BLaER1 treated with 17β-estradiol and CSF1 and Interleukin-3, amounts not matched to agents 10 nM and 100 nM (cell line): ENCODE measurements around the gene LKAAEAR1.

Source experiments
- H3K27ac ChIP-seq, 11 experiments: shearing (Covaris generic); formaldehyde crosslinking; 2 replicates each; pipeline ENCODE4 v1.8.1; 2022
- H3K27me3 ChIP-seq, 11 experiments: shearing (Covaris generic); formaldehyde crosslinking; 2 replicates each; pipeline ENCODE4 v1.8.1; 2022
- H3K36me3 ChIP-seq, 11 experiments: shearing (Covaris generic); formaldehyde crosslinking; 2 replicates each; pipeline ENCODE4 v1.8.1; 2022
- H3K4me1 ChIP-seq, 10 experiments: shearing (Covaris generic); formaldehyde crosslinking; 2 replicates each; pipeline ENCODE4 v1.8.1; 2022
- H3K4me2 ChIP-seq, 11 experiments: shearing (Covaris generic); formaldehyde crosslinking; 2 replicates each; pipeline ENCODE4 v1.8.1; 2022
- H3K4me3 ChIP-seq, 10 experiments: shearing (Covaris generic); formaldehyde crosslinking; 2 replicates each; pipeline ENCODE4 v1.8.1; 2022
- H3K9ac ChIP-seq, 11 experiments: shearing (Covaris generic); formaldehyde crosslinking; 2 replicates each; pipeline ENCODE4 v1.8.1; 2022
- H3K9me3 ChIP-seq, 11 experiments: shearing (Covaris generic); formaldehyde crosslinking; replicated peaks in 1 of 11; 2 replicates each; pipeline ENCODE4 v1.8.1; 2022
- H4K20me1 ChIP-seq, 11 experiments: shearing (Covaris generic); formaldehyde crosslinking; 2 replicates each; pipeline ENCODE4 v1.8.1; 2022
- Cebpa-rat ChIP-seq, 11 experiments: shearing (Covaris generic); IDR thresholded peaks; 2 replicates each; pipeline ENCODE4 v1.8.1; 2022

The LKAAEAR1 gene

DNA sequence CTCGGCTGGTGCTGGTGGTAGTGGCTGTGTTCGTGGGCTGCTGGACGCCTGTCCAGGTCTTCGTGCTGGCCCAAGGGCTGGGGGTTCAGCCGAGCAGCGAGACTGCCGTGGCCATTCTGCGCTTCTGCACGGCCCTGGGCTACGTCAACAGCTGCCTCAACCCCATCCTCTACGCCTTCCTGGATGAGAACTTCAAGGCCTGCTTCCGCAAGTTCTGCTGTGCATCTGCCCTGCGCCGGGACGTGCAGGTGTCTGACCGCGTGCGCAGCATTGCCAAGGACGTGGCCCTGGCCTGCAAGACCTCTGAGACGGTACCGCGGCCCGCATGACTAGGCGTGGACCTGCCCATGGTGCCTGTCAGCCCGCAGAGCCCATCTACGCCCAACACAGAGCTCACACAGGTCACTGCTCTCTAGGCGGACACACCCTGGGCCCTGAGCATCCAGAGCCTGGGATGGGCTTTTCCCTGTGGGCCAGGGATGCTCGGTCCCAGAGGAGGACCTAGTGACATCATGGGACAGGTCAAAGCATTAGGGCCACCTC lies 14.3 kb upstream of the LKAAEAR1 start:
- H3K4me3 ChIP-seq: no peak overlapping the region
- no peaks in the 10 kb centered on the region for H3K9me3 ChIP-seq
- TF ChIP-seq Cebpa-rat (IDR thresholded peaks at IDR 0.05): no peak
- peaks cover 0 to 45% (median 13%) of the 10 kb centered on the region in 11 experiments; a peak in 13 of 22 replicates for H4K20me1 ChIP-seq
- H3K4me1 ChIP-seq: peaks cover 4 to 47% (median 39%) of the 10 kb centered on the region in 10 experiments; a peak in 18 of 20 replicates
- H3K9ac ChIP-seq: no peak overlapping the region
- H3K27me3 ChIP-seq: peaks cover 29 to 39% (median 34%) of the 10 kb centered on the region in 11 experiments
- no peak overlapping the region for H3K4me2 ChIP-seq
- no peak overlapping the region for H3K27ac ChIP-seq
- H3K36me3 ChIP-seq: peaks cover 0 to 30% (median 0%) of the 10 kb centered on the region in 11 experiments; a peak in 10 of 22 replicates

- no peak for TF ChIP-seq Cebpa-rat (IDR thresholded peaks at IDR 0.05)
- peaks cover 0 to 30% (median 0%) of the 10 kb centered on the region in 11 experiments; a peak in 10 of 22 replicates for H3K36me3 ChIP-seq
- no peak overlapping the region for H3K9ac ChIP-seq
- H3K4me3 ChIP-seq: no peak overlapping the region
- H3K9me3 ChIP-seq: no peaks in the 10 kb centered on the region
- H3K27ac ChIP-seq: no peak overlapping the region
- H3K4me2 ChIP-seq: no peak overlapping the region
- peaks cover 0 to 35% (median 26%) of the 10 kb centered on the region in 10 experiments; a peak in 18 of 20 replicates for H3K4me1 ChIP-seq
- peaks cover 9 to 19% (median 14%) of the 10 kb centered on the region in 11 experiments for H3K27me3 ChIP-seq
- peaks cover 5 to 45% (median 13%) of the 10 kb centered on the region in 11 experiments; a peak in 16 of 22 replicates for H4K20me1 ChIP-seq
These were observed 12.3 kb upstream of the LKAAEAR1 start for GRCh38 chr20:64096535-64096934.

- Histone ChIP-seq H3K36me3 (peaks cover 0 to 30% (median 0%) of the 10 kb centered on the region in 11 experiments; a peak in 10 of 22 replicates), H3K4me1 (peaks cover 0 to 29% (median 20%) of the 10 kb centered on the region in 10 experiments; a peak in 16 of 20 replicates), H3K4me3 (no peak overlapping the region), H4K20me1 (peaks cover 5 to 43% (median 11%) of the 10 kb centered on the region in 11 experiments; a peak in 14 of 22 replicates), H3K9ac (no peak overlapping the region), H3K4me2 (no peak overlapping the region), H3K9me3 (no peaks in the 10 kb centered on the region), H3K27ac (no peak overlapping the region), H3K27me3 (peaks cover 3 to 13% (median 8%) of the 10 kb centered on the region in 11 experiments; a peak in 18 of 22 replicates)
- no peak for TF ChIP-seq Cebpa-rat (IDR thresholded peaks at IDR 0.05)
These were observed 11.7 kb upstream of the LKAAEAR1 start for GRCh38 chr20:64095927-64096326.

DNA sequence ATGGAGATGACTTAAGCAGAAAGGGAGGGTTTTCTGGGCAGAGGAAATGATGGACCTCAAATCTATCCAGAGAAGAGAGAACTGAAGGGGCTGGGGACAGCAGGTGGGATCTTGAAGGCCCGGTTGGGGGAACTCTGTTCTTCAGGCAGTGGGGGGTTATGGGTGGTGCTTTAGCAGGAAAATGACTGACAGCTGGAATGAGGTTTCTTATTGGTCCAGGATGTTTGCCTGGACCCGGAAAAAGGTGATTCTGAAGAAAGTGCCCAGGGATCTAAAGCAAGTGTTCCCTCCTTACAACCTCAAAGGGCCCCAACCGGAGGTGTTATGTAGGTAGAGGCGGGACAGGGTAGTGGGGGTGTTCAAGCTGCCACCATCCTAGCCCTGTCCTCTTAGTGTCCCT lies 11.3 kb upstream of the LKAAEAR1 start:
- Histone ChIP-seq H3K27ac (no peak overlapping the region), H3K36me3 (peaks cover 0 to 30% (median 0%) of the 10 kb centered on the region in 11 experiments; a peak in 10 of 22 replicates), H3K4me2 (no peak overlapping the region), H3K4me3 (no peak overlapping the region), H3K9ac (no peak overlapping the region), H4K20me1 (peaks cover 0 to 41% (median 10%) of the 10 kb centered on the region in 11 experiments; a peak in 13 of 22 replicates), H3K9me3 (no peaks in the 10 kb centered on the region), H3K4me1 (peaks cover 0 to 24% (median 16%) of the 10 kb centered on the region in 10 experiments; a peak in 16 of 20 replicates), H3K27me3 (peaks cover 0 to 8% (median 4%) of the 10 kb centered on the region in 11 experiments; a peak in 13 of 22 replicates)
- no peak for TF ChIP-seq Cebpa-rat (IDR thresholded peaks at IDR 0.05)

DNA sequence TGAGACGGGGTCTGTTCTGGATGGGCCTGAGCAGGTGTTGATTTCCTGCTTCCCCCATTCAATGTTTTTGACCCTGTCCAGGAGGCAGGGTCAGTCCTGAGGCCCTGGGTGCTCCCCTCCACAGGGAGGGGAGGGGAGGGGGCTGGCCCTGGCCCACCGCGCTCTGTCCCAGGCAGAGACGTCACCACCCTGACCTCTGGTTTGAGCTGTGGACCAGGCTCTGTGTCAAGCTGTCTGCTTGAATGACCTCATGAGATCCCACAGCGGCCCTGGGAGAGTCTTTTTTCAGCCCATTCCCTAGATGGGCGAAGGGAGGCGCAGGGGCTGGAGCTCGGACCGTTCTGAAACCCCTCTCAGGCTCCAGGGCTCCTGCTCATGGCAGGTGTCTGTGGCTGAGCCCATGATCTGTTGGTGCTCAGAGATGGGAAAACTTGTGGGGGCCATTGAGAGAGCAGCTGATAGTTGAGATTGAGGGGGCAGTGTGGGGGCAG lies 8.9 kb upstream of the LKAAEAR1 start:
- no peak overlapping the region for H3K4me3 ChIP-seq
- H3K27me3 ChIP-seq: peaks cover 5 to 17% (median 8%) of the 10 kb centered on the region in 11 experiments; a peak in 16 of 22 replicates
- H3K9ac ChIP-seq: no peak overlapping the region
- peaks cover 1 to 4% (median 3%) of the 10 kb centered on the region in 11 experiments for H3K9me3 ChIP-seq
- H3K4me2 ChIP-seq: peak overlapping the region in 1 of 11 experiments; percentile 23; a peak in 1 of 22 replicates
- no peak overlapping the region for H3K27ac ChIP-seq
- H4K20me1 ChIP-seq: peaks cover 0 to 41% (median 19%) of the 10 kb centered on the region in 11 experiments; a peak in 15 of 22 replicates
- TF ChIP-seq Cebpa-rat (IDR thresholded peaks at IDR 0.05): no peak
- peaks cover 0 to 14% (median 0%) of the 10 kb centered on the region in 11 experiments; a peak in 7 of 22 replicates for H3K36me3 ChIP-seq
- peaks cover 0 to 9% (median 2%) of the 10 kb centered on the region in 10 experiments; a peak in 3 of 20 replicates for H3K4me1 ChIP-seq

DNA sequence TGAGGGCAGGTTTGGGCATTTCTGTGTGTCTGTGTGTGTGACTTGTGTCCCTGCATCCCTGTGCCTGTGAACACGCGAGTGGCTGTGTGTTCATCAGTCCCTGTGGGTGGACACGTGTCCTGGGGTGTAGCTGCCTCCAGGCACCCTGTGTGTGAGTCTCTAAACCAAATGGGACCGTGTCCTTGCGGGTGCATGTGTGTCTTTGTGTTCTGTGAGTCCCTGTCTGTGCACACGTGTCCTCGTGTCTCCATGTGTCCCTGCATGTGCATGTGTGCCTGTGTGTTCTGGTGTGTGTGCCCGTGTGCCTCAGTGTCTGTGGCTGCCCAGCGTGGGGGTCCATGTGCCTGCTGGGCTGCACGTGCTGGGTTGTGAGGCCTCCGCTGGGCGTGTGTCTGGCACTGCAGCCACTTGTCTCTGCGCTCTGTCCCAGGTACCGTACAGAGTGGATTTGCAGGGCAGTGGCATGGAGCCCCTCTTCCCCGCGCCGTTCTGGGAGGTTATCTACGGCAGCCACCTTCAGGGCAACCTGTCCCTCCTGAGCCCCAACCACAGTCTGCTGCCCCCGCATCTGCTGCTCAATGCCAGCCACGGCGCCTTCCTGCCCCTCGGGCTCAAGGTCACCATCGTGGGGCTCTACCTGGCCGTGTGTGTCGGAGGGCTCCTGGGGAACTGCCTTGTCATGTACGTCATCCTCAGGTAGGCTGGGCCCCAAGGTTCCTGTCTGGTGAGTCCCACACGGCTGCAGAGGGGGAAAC lies 8.2 kb upstream of the LKAAEAR1 start:
- H3K4me2 ChIP-seq: peak overlapping the region in 5 of 11 experiments; percentile 3 to 29 (median 18); a peak in 6 of 22 replicates
- peaks cover 0 to 41% (median 19%) of the 10 kb centered on the region in 11 experiments; a peak in 15 of 22 replicates for H4K20me1 ChIP-seq
- H3K9ac ChIP-seq: no peak overlapping the region
- no peak overlapping the region for H3K27ac ChIP-seq
- TF ChIP-seq Cebpa-rat (IDR thresholded peaks at IDR 0.05): no peak
- no peak overlapping the region for H3K4me3 ChIP-seq
- H3K27me3 ChIP-seq: peaks cover 5 to 21% (median 9%) of the 10 kb centered on the region in 11 experiments; a peak in 16 of 22 replicates
- peaks cover 8 to 11% (median 9%) of the 10 kb centered on the region in 11 experiments for H3K9me3 ChIP-seq
- peaks cover 0 to 9% (median 0%) of the 10 kb centered on the region in 11 experiments; a peak in 4 of 22 replicates for H3K36me3 ChIP-seq
- H3K4me1 ChIP-seq: peaks cover 0 to 9% (median 2%) of the 10 kb centered on the region in 10 experiments; a peak in 3 of 20 replicates

DNA sequence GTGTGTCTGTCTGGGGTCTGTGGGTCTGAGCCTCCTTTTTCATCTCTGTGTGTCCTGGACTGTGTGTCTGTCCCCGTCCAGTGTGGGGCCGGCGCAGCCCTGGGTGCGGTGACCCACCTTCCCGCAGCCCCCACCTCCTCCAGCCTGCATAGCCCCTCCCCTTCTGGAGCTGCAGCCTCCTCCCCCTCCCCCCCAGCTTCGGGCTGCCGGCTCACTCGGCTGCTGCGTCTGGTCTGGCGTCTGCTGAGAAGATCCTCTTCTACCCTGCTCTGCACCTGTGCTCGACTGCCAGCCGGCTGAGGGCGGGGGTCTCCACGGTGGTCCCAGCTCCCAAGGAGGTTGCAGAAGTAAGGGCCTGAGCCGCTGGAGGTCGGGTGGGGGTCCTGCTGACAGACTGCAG lies 7.6 kb upstream of the LKAAEAR1 start:
- H3K4me1 ChIP-seq: peaks cover 0 to 9% (median 2%) of the 10 kb centered on the region in 10 experiments; a peak in 3 of 20 replicates
- TF ChIP-seq Cebpa-rat (IDR thresholded peaks at IDR 0.05): no peak
- H4K20me1 ChIP-seq: peaks cover 0 to 41% (median 19%) of the 10 kb centered on the region in 11 experiments; a peak in 15 of 22 replicates
- no peak overlapping the region for H3K4me3 ChIP-seq
- H3K9me3 ChIP-seq: peaks cover 11 to 15% (median 14%) of the 10 kb centered on the region in 11 experiments
- H3K27ac ChIP-seq: no peak overlapping the region
- H3K4me2 ChIP-seq: peak overlapping the region in 2 of 11 experiments; percentile 23 to 29; a peak in 2 of 22 replicates
- H3K36me3 ChIP-seq: peaks cover 0 to 7% (median 0%) of the 10 kb centered on the region in 11 experiments; a peak in 3 of 22 replicates
- no peak overlapping the region for H3K9ac ChIP-seq
- peaks cover 5 to 23% (median 9%) of the 10 kb centered on the region in 11 experiments; a peak in 16 of 22 replicates for H3K27me3 ChIP-seq

GRCh38 chr20:64091340-64091739 lies 7.1 kb upstream of the LKAAEAR1 start:
- no peak overlapping the region for H3K4me3 ChIP-seq
- H3K27ac ChIP-seq: no peak overlapping the region
- TF ChIP-seq Cebpa-rat (IDR thresholded peaks at IDR 0.05): no peak
- H3K27me3 ChIP-seq: peaks cover 6 to 25% (median 13%) of the 10 kb centered on the region in 11 experiments; a peak in 19 of 22 replicates
- H3K9me3 ChIP-seq: peaks cover 14 to 19% (median 18%) of the 10 kb centered on the region in 11 experiments
- no peak overlapping the region for H3K4me2 ChIP-seq
- peaks cover 0 to 41% (median 19%) of the 10 kb centered on the region in 11 experiments; a peak in 15 of 22 replicates for H4K20me1 ChIP-seq
- H3K36me3 ChIP-seq: peaks cover 0 to 5% (median 0%) of the 10 kb centered on the region in 11 experiments; a peak in 3 of 22 replicates
- peaks cover 0 to 9% (median 2%) of the 10 kb centered on the region in 10 experiments; a peak in 3 of 20 replicates for H3K4me1 ChIP-seq
- no peak overlapping the region for H3K9ac ChIP-seq
